ENCODE data around the gene GTPBP2. TPM values are rescaled to one million over a fixed set of nuclear protein-coding genes. Genes with fewer than 3 reads are reported as not detected.

GTPBP2 gene
- total and polyA plus RNA-seq, 2 of the 13 experiments (the other 11 are each of a cell fraction or from before 2014, with no cell fraction given), result 26.9 to 88.2 TPM

DNA sequence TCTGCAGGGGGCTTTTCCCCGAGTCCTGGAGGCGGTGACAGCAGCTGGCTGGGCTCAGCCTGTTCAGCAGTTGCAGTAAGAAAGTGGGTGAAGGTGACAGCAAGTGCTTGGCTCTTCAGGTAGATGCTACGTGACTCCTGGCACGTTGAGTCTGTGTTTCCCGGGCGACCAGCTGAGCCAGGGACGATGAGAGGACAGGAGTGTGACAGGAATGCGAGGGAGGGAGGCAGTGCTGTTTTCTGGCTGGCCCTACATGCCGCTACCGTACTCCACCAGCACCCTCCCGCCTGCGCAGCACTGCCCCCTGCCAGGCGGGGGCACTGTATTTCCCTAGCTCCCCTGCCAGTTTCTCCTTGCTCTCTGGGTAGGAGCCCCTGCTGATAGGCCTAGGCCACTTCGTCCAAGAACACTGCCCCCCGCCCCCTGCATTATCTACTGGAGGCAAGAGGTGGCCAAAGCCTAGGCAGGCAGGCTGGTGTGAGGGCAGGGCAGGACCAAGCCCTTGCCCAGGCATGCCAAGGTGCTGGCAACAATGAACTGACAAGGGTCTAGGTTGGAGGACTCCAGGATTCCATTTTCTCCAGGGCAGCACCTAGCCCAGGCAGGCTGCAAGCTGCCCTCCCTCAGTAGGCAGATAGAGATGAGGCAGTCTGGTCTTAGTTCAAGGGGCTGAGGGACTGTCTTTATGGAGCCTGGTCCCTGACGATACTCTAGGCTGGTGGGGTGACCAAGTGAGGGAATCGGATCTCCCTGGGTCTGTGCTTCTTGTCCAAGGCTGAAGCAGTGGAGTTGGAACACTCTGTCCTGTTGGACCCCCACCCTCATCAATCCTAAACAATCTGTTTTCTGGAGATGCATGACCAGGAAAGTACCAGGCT lies 39.3 kb upstream of the GTPBP2 start (continued):
- TF ChIP-seq, protein P1, sequence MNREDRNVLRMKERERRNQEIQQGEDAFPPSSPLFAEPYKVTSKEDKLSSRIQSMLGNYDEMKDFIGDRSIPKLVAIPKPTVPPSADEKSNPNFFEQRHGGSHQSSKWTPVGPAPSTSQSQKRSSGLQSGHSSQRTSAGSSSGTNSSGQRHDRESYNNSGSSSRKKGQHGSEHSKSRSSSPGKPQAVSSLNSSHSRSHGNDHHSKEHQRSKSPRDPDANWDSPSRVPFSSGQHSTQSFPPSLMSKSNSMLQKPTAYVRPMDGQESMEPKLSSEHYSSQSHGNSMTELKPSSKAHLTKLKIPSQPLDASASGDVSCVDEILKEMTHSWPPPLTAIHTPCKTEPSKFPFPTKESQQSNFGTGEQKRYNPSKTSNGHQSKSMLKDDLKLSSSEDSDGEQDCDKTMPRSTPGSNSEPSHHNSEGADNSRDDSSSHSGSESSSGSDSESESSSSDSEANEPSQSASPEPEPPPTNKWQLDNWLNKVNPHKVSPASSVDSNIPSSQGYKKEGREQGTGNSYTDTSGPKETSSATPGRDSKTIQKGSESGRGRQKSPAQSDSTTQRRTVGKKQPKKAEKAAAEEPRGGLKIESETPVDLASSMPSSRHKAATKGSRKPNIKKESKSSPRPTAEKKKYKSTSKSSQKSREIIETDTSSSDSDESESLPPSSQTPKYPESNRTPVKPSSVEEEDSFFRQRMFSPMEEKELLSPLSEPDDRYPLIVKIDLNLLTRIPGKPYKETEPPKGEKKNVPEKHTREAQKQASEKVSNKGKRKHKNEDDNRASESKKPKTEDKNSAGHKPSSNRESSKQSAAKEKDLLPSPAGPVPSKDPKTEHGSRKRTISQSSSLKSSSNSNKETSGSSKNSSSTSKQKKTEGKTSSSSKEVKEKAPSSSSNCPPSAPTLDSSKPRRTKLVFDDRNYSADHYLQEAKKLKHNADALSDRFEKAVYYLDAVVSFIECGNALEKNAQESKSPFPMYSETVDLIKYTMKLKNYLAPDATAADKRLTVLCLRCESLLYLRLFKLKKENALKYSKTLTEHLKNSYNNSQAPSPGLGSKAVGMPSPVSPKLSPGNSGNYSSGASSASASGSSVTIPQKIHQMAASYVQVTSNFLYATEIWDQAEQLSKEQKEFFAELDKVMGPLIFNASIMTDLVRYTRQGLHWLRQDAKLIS (CRISPR knock-in tag; IDR thresholded peaks at IDR 0.05), result no peak; the same call in 1 of the 2 replicates
- no peak for TF ChIP-seq ZBTB46 (CRISPR knock-in tag; IDR thresholded peaks at IDR 0.05; ENCODE audit: borderline replicate concordance)
- TF ChIP-seq ZNF264 (CRISPR knock-in tag; IDR thresholded peaks at IDR 0.05), result no peak
- TF ChIP-seq KDM4B (CRISPR knock-in tag; IDR thresholded peaks at IDR 0.05), result 0 out of 2 replicates have a peak, but pooled peaks have one; percentile 28
- TF ChIP-seq ZNF20 (CRISPR knock-in tag; IDR thresholded peaks at IDR 0.05), result no peak
- no peak for TF ChIP-seq EHMT2 (IDR thresholded peaks at IDR 0.05; ENCODE audit: borderline replicate concordance, low read depth, low read length)
- TF ChIP-seq, protein P2, sequence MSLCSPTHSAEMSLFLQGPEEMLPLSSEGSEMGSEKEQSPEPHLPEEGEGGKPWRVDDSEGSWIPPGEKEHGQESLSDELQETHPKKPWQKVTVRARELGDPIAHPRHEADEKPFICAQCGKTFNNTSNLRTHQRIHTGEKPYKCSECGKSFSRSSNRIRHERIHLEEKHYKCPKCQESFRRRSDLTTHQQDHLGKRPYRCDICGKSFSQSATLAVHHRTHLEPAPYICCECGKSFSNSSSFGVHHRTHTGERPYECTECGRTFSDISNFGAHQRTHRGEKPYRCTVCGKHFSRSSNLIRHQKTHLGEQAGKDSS (CRISPR knock-in tag; IDR thresholded peaks at IDR 0.05; ENCODE audit: borderline replicate concordance, low read depth), result peak; percentile 83; the same call in 1 of the 2 replicates
- TF ChIP-seq ZNF275 (CRISPR knock-in tag; IDR thresholded peaks at IDR 0.05; ENCODE audit: borderline replicate concordance), result peak; percentile 39; the same call in 1 of the 2 replicates
- TF ChIP-seq BRCA1 (CRISPR knock-in tag; IDR thresholded peaks at IDR 0.05), result peak; percentile 34; the same call in 1 of the 2 replicates
- no peak for TF ChIP-seq SUZ12 (IDR thresholded peaks at IDR 0.05; ENCODE audit: low read depth, low read length)
- peak; percentile 56; the same call in 1 of the 2 replicates for TF ChIP-seq RARA (CRISPR knock-in tag; IDR thresholded peaks at IDR 0.05)
- no peak for TF ChIP-seq SMC3 (IDR thresholded peaks at IDR 0.05; ENCODE audit: low read length)
- TF ChIP-seq ZNF724P (CRISPR knock-in tag; IDR thresholded peaks at IDR 0.05; ENCODE audit: borderline replicate concordance), result peak; percentile 79
- TF ChIP-seq ZBTB3 (CRISPR knock-in tag; IDR thresholded peaks at IDR 0.05; ENCODE audit: borderline replicate concordance, low read depth), result no peak
- TF ChIP-seq ZNF326 (CRISPR knock-in tag; IDR thresholded peaks at IDR 0.05; ENCODE audit: borderline replicate concordance), result no peak; the same call in 1 of the 2 replicates
- TF ChIP-seq JUND (CRISPR knock-in tag; IDR thresholded peaks at IDR 0.05), result 0 out of 2 replicates have a peak, but pooled peaks have one; percentile 39
- no peak for TF ChIP-seq ZNF841 (CRISPR knock-in tag; IDR thresholded peaks at IDR 0.05; ENCODE audit: borderline replicate concordance)
- no peak for TF ChIP-seq GRHL1 (CRISPR knock-in tag; conservative IDR thresholded peaks at IDR 0.05)
- TF ChIP-seq HOXA5 (CRISPR knock-in tag; IDR thresholded peaks at IDR 0.05), result 0 out of 2 replicates have a peak, but pooled peaks have one; percentile 17
